ENCODE measurements around the gene ZNF844. TPM values are rescaled to one million over a fixed set of nuclear protein-coding genes. Genes with fewer than 3 reads are reported as not detected.

The ZNF844 gene
- total and polyA plus RNA-seq, 2 of the 8 experiments (the other 6 are each of a cell fraction or from before 2014, with no cell fraction given): 3.1 to 9.8 TPM

GRCh38 chr19:12085074-12085818, 20.7 kb downstream of the ZNF844 start (continued):
- TF ChIP-seq CHD2 (IDR thresholded peaks at IDR 0.05; ENCODE audit: low read length) (no peak), ATF3 (IDR thresholded peaks at IDR 0.05; ENCODE audit: insufficient read depth, low read depth, low read length) (no peak), SUZ12 (IDR thresholded peaks at IDR 0.05; ENCODE audit: low read length) (no peak), USF2 (IDR thresholded peaks at IDR 0.05; ENCODE audit: low read length) (no peak), TAF1 (IDR thresholded peaks at IDR 0.05; ENCODE audit: low read depth, low read length) (no peak), CTBP2 (IDR thresholded peaks at IDR 0.05; ENCODE audit: borderline replicate concordance, insufficient read depth, insufficient read length, low read length) (no peak), KDM4A (IDR thresholded peaks at IDR 0.05; ENCODE audit: low read depth, low read length, severe bottlenecking) (no peak), SP2 (IDR thresholded peaks at IDR 0.05; ENCODE audit: low read length) (no peak), ZNF274 (IDR thresholded peaks at IDR 0.05; ENCODE audit: borderline replicate concordance, extremely low read depth, low read length) (no peak), SRF (IDR thresholded peaks at IDR 0.05; ENCODE audit: low read depth, low read length) (no peak), CBX5 (IDR thresholded peaks at IDR 0.05; ENCODE audit: low read depth, low read length) (no peak)

Measured in H1 (cell line).